Right lobe of liver (tissue), 6 donors: ENCODE measurements around the gene GCK. TPM values are rescaled to one million over a fixed set of nuclear protein-coding genes. Genes with fewer than 3 reads are reported as not detected.

Experiments used
- ATAC-seq, 4 donors: fragments of 200-7000 bp; cut with Tn5 transposase; one replicate each; pipeline ENCODE4 v1.9.1; 2020; ENCODE audit warnings: mild to moderate bottlenecking in 4 of 4, moderate library complexity in 4 of 4
- DNase-seq, 3 donors: peaks; one replicate each; pipeline ENCODE4 v3.0.0-alpha.2; 2020
- H3K27ac ChIP-seq, 3 donors: fragments of 200-600 bp; one replicate each; pipeline ENCODE4 v1.8.0; 2022
- H3K27me3 ChIP-seq, 2 donors: fragments of 200-600 bp; one replicate each; pipeline ENCODE4 v1.8.0; 2022
- H3K36me3 ChIP-seq, 4 donors: fragments of 200-600 bp; sonication (generic) in 1 of 4; one replicate each; pipeline versions ENCODE4 v1.5.1 to v1.8.0; 2017 to 2022; ENCODE audit warnings: control low read depth in 1 of 4
- H3K4me1 ChIP-seq, 4 donors: fragments of 200-600 bp; sonication (generic) in 1 of 4; one replicate each; pipeline versions ENCODE4 v1.5.1 to v1.8.0; 2017 to 2022; ENCODE audit warnings: control low read depth in 1 of 4
- H3K4me3 ChIP-seq, 3 donors: fragments of 200-600 bp; one replicate each; pipeline ENCODE4 v1.8.0; 2022
- H3K9me3 ChIP-seq, 4 donors: fragments of 200-600 bp; sonication (generic) in 1 of 4; one replicate each; pipeline versions ENCODE4 v1.5.1 to v1.8.0; 2017 to 2022; ENCODE audit warnings: control low read depth in 1 of 4
- CTCF ChIP-seq, 4 donors: fragments of 200-600 bp in 3 of 4; fragments of 450-650 bp in 1 of 4; IDR thresholded peaks; one replicate each; pipeline versions ENCODE4 v1.5.1 to v1.8.0; 2016 to 2022; ENCODE audit warnings: antibody characterized with exemption in 4 of 4, mild to moderate bottlenecking in 2 of 4
- POLR2A ChIP-seq: fragments of 450-650 bp; IDR thresholded peaks from one replicate; pipeline ENCODE4 v1.6.1; 2017; ENCODE audit warnings: antibody characterized with exemption, mild to moderate bottlenecking
- WGBS: methylation state at CpG from one replicate; pipeline ENCODE4 v1.1.6; 2018; ENCODE audit warnings: low coverage, low lambda C conversion rate; ENCODE audit not compliant: insufficient coverage; ENCODE audit errors: missing lambda C conversion rate; 5-methylcytosine and 5-hydroxymethylcytosine counted together
- intact Hi-C, 2 donors: fragments of 100-400 bp; cut with DNase I; formaldehyde crosslinking; loops; one replicate each; pipeline versions ENCODE4 v1.11.2 to v1.14.1; 2022
- total RNA-seq, 6 experiments: library from RNA; depleted of rRNA in 2 of 6; stranded (reverse); fragments of >200 nt in 2 of 6; fragmentation: NEBNext Ultra II Directional in 3 of 6; extraction: Animal tissue kit (Norgen Biotek cat#: 25700) in 3 of 6; gene quantifications; one replicate each; pipeline versions ENCODE4 v1.1.0 to v1.2.4, GENCODE V29; 2016 to 2023
- donor health status: DM: no; HTN: yes; CAD: no.
- donor health status: DM: no; HTN: no; CAD: no.
- donor health status: DM: no; HTN: no; CAD: no.
- donor health status: DM: no; HTN: yes; CAD: no.
- donor health status: DM: no; HTN: yes; CAD: no.

GCK gene
- total RNA-seq, 6 experiments from 2014 or later, result 0.50 to 5.9 (median 2.0) TPM

- TF ChIP-seq POLR2A (no peak), CTCF (IDR thresholded peaks at IDR 0.05) (no peak)
- DNase-seq, result peak in 2 of 3 donors; percentile 12 to 53
- 50% methylated on average over 1 of the region's 26 CpGs for WGBS
- Histone ChIP-seq H3K27ac (no peak overlapping the region), H3K4me3 (no peak overlapping the region), H3K9me3 (no peaks in the 10 kb centered on the region), H3K36me3 (no peaks in the 10 kb centered on the region), H3K4me1 (no peaks in the 10 kb centered on the region), H3K27me3 (no peaks in the 10 kb centered on the region)
- no peak for ATAC-seq
- intact Hi-C loops, result no loop called here
These were observed 29.4 kb upstream of the GCK start for GRCh38 chr7:44218418-44219201.

- TF ChIP-seq CTCF (IDR thresholded peaks at IDR 0.05) (no peak), POLR2A (no peak)
- WGBS, result 83% methylated on average over 7 of the region's 17 CpGs
- DNase-seq, result peak in 1 of 3 donors; percentile 32
- H3K9me3 ChIP-seq, result no peaks in the 10 kb centered on the region
- intact Hi-C loops, result no loop called here
- no peak for ATAC-seq
- no peak overlapping the region for H3K4me3 ChIP-seq
- no peak overlapping the region for H3K27ac ChIP-seq
- no peaks in the 10 kb centered on the region for H3K27me3 ChIP-seq
- peaks cover 0 to 2% (median 0%) of the 10 kb centered on the region in 4 donors for H3K36me3 ChIP-seq
- H3K4me1 ChIP-seq, result no peaks in the 10 kb centered on the region
These were observed 28.7 kb upstream of the GCK start for GRCh38 chr7:44217852-44218402.

- intact Hi-C loops, result no loop called here
- H3K36me3 ChIP-seq, result peaks cover 0 to 3% (median 1%) of the 10 kb centered on the region in 4 donors
- ATAC-seq (no peak), DNase-seq (peak in 1 of 3 donors; percentile 39)
- no peak overlapping the region for H3K27ac ChIP-seq
- H3K4me1 ChIP-seq, result no peaks in the 10 kb centered on the region
- no peak overlapping the region for H3K4me3 ChIP-seq
- WGBS, result 61% methylated on average over 5 of the region's 19 CpGs
- no peaks in the 10 kb centered on the region for H3K27me3 ChIP-seq
- H3K9me3 ChIP-seq, result no peaks in the 10 kb centered on the region
- TF ChIP-seq POLR2A, result no peak
- TF ChIP-seq CTCF (IDR thresholded peaks at IDR 0.05), result no peak
These were observed 28.0 kb upstream of the GCK start for GRCh38 chr7:44217223-44217714.

DNA sequence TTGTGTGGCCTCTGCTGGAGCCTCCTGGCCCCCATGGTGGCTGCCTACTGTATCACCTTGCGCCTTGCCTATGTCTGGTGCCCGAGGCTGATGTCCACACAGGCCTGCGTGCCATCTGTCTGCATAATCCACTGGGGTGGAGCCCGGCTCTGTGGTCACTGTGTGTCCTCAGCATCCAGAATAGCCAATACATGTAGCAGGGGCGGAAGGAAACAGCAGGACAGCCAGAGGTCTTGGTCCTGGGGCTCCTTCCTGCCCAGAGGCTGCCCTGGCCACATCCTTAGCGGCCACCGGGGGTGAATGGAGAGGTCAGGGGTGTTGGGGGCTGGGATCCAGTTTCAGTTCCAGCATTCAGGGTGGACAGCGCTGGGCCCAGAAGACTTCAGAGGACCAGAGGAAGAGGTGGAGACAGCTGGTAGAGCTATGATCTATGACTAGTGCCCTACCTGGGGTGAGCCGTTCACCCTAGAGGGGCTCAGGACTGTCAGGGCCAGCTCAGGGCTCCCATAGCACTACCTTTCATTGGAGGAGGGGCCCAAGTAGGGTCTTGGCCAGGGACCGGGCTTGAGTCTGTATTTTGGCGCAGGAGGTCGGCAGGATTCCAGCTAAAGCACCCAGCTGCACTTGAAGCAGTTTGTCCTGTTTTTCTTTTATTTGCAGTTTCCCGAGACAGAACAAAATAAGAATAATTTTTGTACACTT lies 27.4 kb upstream of the GCK start:
- ATAC-seq (peak; percentile 12 to 58 (median 28)), DNase-seq (peak in 1 of 3 donors; percentile 48)
- Histone ChIP-seq H3K4me1 (no peaks in the 10 kb centered on the region), H3K36me3 (peaks cover 0 to 9% (median 3%) of the 10 kb centered on the region in 4 donors), H3K9me3 (no peaks in the 10 kb centered on the region), H3K27me3 (no peaks in the 10 kb centered on the region), H3K4me3 (no peak overlapping the region), H3K27ac (no peak overlapping the region)
- WGBS, result 49% methylated on average over 9 of the region's 13 CpGs
- intact Hi-C loops, result no loop called here
- no peak for TF ChIP-seq CTCF (IDR thresholded peaks at IDR 0.05)
- no peak for TF ChIP-seq POLR2A
